DMS53 treated with DMSO at 0.1 percent for 48 hours (cell line): ENCODE measurements around the gene PER3.
"Not testable (repeated sequence)": the region's sequence is repeated elsewhere in the genome, so short reads cannot be mapped to it uniquely, and the experiment has no call there.

Experiments
- DNase-seq: peaks from one replicate; lab custom pipeline; 2025; ENCODE audit not compliant: unreplicated experiment; lab: John Stamatoyannopoulos, UW

Gene PER3

GRCh38 chr1:7778133-7778628, 5.9 kb upstream of the PER3 start:
- DNase-seq = peak; percentile 12

- no peak for DNase-seq
Observed at GRCh38 chr1:7780976-7781375, 3.1 kb upstream of the PER3 start.

GRCh38 chr1:7781501-7781900, 2.6 kb upstream of the PER3 start:
- DNase-seq = no peak

- DNase-seq = no peak
Observed at GRCh38 chr1:7781923-7782495, 2.1 kb upstream of the PER3 start.

- peak; percentile 18 for DNase-seq
Observed at GRCh38 chr1:7783178-7783711, 846 bp upstream of the PER3 start.

GRCh38 chr1:7784492-7785071, 491 bp downstream of the PER3 start:
- peak; percentile 28 for DNase-seq

- DNase-seq = no peak
Observed at GRCh38 chr1:7785108-7785507, 1.0 kb downstream of the PER3 start.

- DNase-seq = no peak
Observed at GRCh38 chr1:7786795-7787194, 2.7 kb downstream of the PER3 start.

- no peak for DNase-seq
Observed at GRCh38 chr1:7789828-7790227, 5.7 kb downstream of the PER3 start.

GRCh38 chr1:7791027-7791426, 6.9 kb downstream of the PER3 start:
- DNase-seq = not testable (repeated sequence)

- DNase-seq = no peak
Observed at GRCh38 chr1:7795406-7795805, 11.3 kb downstream of the PER3 start.

GRCh38 chr1:7805460-7805859, 21.4 kb downstream of the PER3 start:
- DNase-seq = no peak

GRCh38 chr1:7808253-7808844, 24.3 kb downstream of the PER3 start:
- DNase-seq = peak; percentile 38

- DNase-seq = no peak
Observed at GRCh38 chr1:7809742-7810141, 25.7 kb downstream of the PER3 start.

- no peak for DNase-seq
Observed at GRCh38 chr1:7810395-7810794, 26.3 kb downstream of the PER3 start.

- no peak for DNase-seq
Observed at GRCh38 chr1:7811476-7811875, 27.4 kb downstream of the PER3 start.

- DNase-seq = no peak
Observed at GRCh38 chr1:7813677-7814373, 29.7 kb downstream of the PER3 start.

GRCh38 chr1:7821282-7821681, 37.2 kb downstream of the PER3 start:
- DNase-seq = no peak

GRCh38 chr1:7824701-7825100, 40.6 kb downstream of the PER3 start:
- DNase-seq = no peak

GRCh38 chr1:7826363-7826762, 42.3 kb downstream of the PER3 start:
- no peak for DNase-seq

GRCh38 chr1:7827126-7827955, 43.2 kb downstream of the PER3 start:
- no peak for DNase-seq
